ENCODE results near the gene NR4A3. TPM values are rescaled to one million over a fixed set of nuclear protein-coding genes. Genes with fewer than 3 reads are reported as not detected.

The NR4A3 gene
- total RNA-seq, 1 experiment from 2014 or later, result 0.24 TPM

DNA sequence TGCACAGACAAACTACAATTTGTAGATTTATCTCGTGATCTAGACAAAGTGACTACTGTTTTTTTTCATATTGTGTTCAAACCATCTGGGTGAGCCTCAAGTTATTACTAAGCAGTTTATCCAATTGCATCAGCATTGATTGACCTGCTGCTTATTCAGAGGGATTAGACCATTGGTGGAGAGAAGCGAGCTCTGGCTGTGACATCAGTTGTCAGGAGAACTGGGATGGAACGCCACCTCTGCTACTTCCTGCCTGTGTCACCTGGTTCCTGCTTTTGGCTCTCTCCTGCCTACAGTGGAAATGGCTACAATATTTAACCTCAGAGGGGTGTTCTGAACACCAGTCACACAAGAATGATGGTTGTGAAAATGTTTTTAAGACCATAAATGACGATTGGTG is 12.1 kb downstream of the NR4A3 start:
- Histone ChIP-seq H3K27me3 (ENCODE audit: insufficient read depth, low read length) (peaks cover 14% of the 10 kb centered on the region; the same call in 1 of the 2 replicates), H4K20me1 (ENCODE audit: control insufficient read depth, insufficient read depth, insufficient read length) (no peaks in the 10 kb centered on the region), H3K27ac (ENCODE audit: insufficient read length, low read depth, low read length) (no peak overlapping the region), H3K9ac (ENCODE audit: extremely low read depth, insufficient read length, low read length) (no peak overlapping the region), H3K79me2 (ENCODE audit: insufficient read depth, low read length) (no peaks in the 10 kb centered on the region), H2AK5ac (ENCODE audit: insufficient read length, low read length) (no peak overlapping the region), H2AFZ (ENCODE audit: low read length) (no peak overlapping the region), H3K23me2 (ENCODE audit: insufficient read length, low read depth, low read length, poor library complexity, severe bottlenecking) (no peaks in the 10 kb centered on the region), H2BK15ac (ENCODE audit: low read depth, low read length) (no peak overlapping the region), H3K9me3 (ENCODE audit: control insufficient read depth, low read depth, low read length) (no peaks in the 10 kb centered on the region), H4K5ac (ENCODE audit: insufficient read length, low read depth, low read length) (no peak overlapping the region), H2BK12ac (ENCODE audit: insufficient read length, low read depth, low read length) (no peak overlapping the region), H3K79me1 (ENCODE audit: insufficient read depth, low read depth, low read length, poor library complexity, severe bottlenecking) (no peaks in the 10 kb centered on the region), H4K91ac (ENCODE audit: insufficient read length, low read depth, low read length) (no peak overlapping the region), H3K14ac (ENCODE audit: insufficient read depth, low read length) (no peak overlapping the region), H3K56ac (ENCODE audit: insufficient read length, low read depth, low read length) (no peak overlapping the region), H3K18ac (ENCODE audit: insufficient read length, low read depth, low read length) (no peak overlapping the region), H2BK5ac (ENCODE audit: insufficient read length, low read length) (no peak overlapping the region), H4K8ac (replicated peaks; ENCODE audit: insufficient read length, low read depth, low read length) (no peak overlapping the region), H3K4ac (ENCODE audit: low read depth, low read length) (no peak overlapping the region), H3K4me1 (ENCODE audit: insufficient read depth, low read length) (peaks cover 2% of the 10 kb centered on the region; the same call in 1 of the 2 replicates), H3K4me2 (ENCODE audit: insufficient read depth, insufficient read length, low read length) (no peak overlapping the region), H3K23ac (ENCODE audit: insufficient read length, low read depth, low read length) (no peak overlapping the region), H3T11ph (ENCODE audit: low read length) (no peak overlapping the region), H2BK20ac (ENCODE audit: low read depth, low read length, poor library complexity, severe bottlenecking) (no peak overlapping the region), H2BK120ac (ENCODE audit: low read depth, low read length, poor library complexity, severe bottlenecking) (no peak overlapping the region)
- DNase-seq, result no peak
- Mint-ChIP-seq H3K4me3 (no peak overlapping the region), H3K27me3 (ENCODE audit: low read depth) (peaks cover 44% of the 10 kb centered on the region), H3K27ac (no peak overlapping the region), H3K36me3 (ENCODE audit: insufficient read depth in 1 of 3, low read depth in 3 of 3) (no peaks in the 10 kb centered on the region; a peak in 2 of 7 replicates), H3K9me3 (no peaks in the 10 kb centered on the region; a peak in 1 of 5 replicates), H3K4me1 (peaks cover 9 to 10% of the 10 kb centered on the region in 2 experiments)
- WGBS (ENCODE audit: extremely low coverage, insufficient read length, low lambda C conversion rate), result no CpG with 5 or more reads among the region's 4 CpGs
- TF ChIP-seq, protein P1, sequence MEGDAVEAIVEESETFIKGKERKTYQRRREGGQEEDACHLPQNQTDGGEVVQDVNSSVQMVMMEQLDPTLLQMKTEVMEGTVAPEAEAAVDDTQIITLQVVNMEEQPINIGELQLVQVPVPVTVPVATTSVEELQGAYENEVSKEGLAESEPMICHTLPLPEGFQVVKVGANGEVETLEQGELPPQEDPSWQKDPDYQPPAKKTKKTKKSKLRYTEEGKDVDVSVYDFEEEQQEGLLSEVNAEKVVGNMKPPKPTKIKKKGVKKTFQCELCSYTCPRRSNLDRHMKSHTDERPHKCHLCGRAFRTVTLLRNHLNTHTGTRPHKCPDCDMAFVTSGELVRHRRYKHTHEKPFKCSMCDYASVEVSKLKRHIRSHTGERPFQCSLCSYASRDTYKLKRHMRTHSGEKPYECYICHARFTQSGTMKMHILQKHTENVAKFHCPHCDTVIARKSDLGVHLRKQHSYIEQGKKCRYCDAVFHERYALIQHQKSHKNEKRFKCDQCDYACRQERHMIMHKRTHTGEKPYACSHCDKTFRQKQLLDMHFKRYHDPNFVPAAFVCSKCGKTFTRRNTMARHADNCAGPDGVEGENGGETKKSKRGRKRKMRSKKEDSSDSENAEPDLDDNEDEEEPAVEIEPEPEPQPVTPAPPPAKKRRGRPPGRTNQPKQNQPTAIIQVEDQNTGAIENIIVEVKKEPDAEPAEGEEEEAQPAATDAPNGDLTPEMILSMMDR (conservative IDR thresholded peaks at IDR 0.05), result no peak

All from H9 (cell line).